ENCODE results near the gene UST.

The UST gene

GRCh38 chr6:148884461-148884860 is 137.6 kb downstream of the UST start:
- Histone ChIP-seq H2BK15ac (ENCODE audit: low read depth, poor library complexity, severe bottlenecking) (no peak overlapping the region), H3K4me1 (ENCODE audit: control insufficient read depth, insufficient read depth, low read depth, low read length) (peaks cover 3% of the 10 kb centered on the region), H2BK12ac (ENCODE audit: low read length in 2 of 2) (peak overlapping the region in 1 of 2 experiments; percentile 45), H3K27ac (ENCODE audit: low read length, poor library complexity, severe bottlenecking) (no peak overlapping the region), H4K8ac (ENCODE audit: low read length) (no peak overlapping the region), H3K18ac (ENCODE audit: low read depth in 1 of 2, low read length in 2 of 2) (peak overlapping the region in 1 of 2 experiments; percentile 11), H3K27me3 (ENCODE audit: control insufficient read depth in 1 of 2, insufficient read depth in 1 of 2, low read length in 2 of 2) (no peaks in the 10 kb centered on the region), H3K23ac (ENCODE audit: low read length in 2 of 2) (no peak overlapping the region), H2BK120ac (ENCODE audit: low read depth, low read length) (no peak overlapping the region), H3K4me3 (ENCODE audit: insufficient read depth in 1 of 2, low read depth in 1 of 2, low read length in 2 of 2) (no peak overlapping the region), H3K14ac (ENCODE audit: low read length in 2 of 2) (no peak overlapping the region), H3K79me1 (replicated peaks; ENCODE audit: low read length, poor library complexity, severe bottlenecking) (peaks cover 1% of the 10 kb centered on the region), H2BK5ac (ENCODE audit: low read depth, low read length, poor library complexity, severe bottlenecking) (no peak overlapping the region), H2AK5ac (ENCODE audit: low read length, severe bottlenecking) (no peak overlapping the region), H2AFZ (ENCODE audit: low read depth, low read length) (no peak overlapping the region), H4K91ac (ENCODE audit: low read length) (no peak overlapping the region), H3K9ac (ENCODE audit: low read length) (no peak overlapping the region), H3K9me3 (ENCODE audit: control insufficient read depth, low read length) (no peaks in the 10 kb centered on the region), H3K4me2 (ENCODE audit: low read length, poor library complexity, severe bottlenecking) (no peak overlapping the region), H3K4ac (ENCODE audit: low read depth in 1 of 2, low read length in 2 of 2) (no peak overlapping the region), H3K36me3 (ENCODE audit: control insufficient read depth in 1 of 2, insufficient read depth in 2 of 2, low read depth in 1 of 2, low read length in 2 of 2) (no peaks in the 10 kb centered on the region)
- 53% methylated on average over 2 of the region's 2 CpGs for WGBS
- peak; percentile 22 for DNase-seq

GRCh38 chr6:148885136-148885865 is 138.5 kb downstream of the UST start:
- H3K23ac ChIP-seq (ENCODE audit: low read length in 2 of 2): no peak overlapping the region
- no peak overlapping the region for H2AFZ ChIP-seq (ENCODE audit: low read depth, low read length)
- H3K27ac ChIP-seq (ENCODE audit: low read length, poor library complexity, severe bottlenecking): no peak overlapping the region
- H2BK120ac ChIP-seq (ENCODE audit: low read depth, low read length): no peak overlapping the region
- no peak overlapping the region for H4K8ac ChIP-seq (ENCODE audit: low read length)
- H2BK5ac ChIP-seq (ENCODE audit: low read depth, low read length, poor library complexity, severe bottlenecking): no peak overlapping the region
- H3K18ac ChIP-seq (ENCODE audit: low read depth in 1 of 2, low read length in 2 of 2): no peak overlapping the region
- no peak overlapping the region for H3K4me3 ChIP-seq (ENCODE audit: insufficient read depth in 1 of 2, low read depth in 1 of 2, low read length in 2 of 2)
- no peaks in the 10 kb centered on the region for H3K36me3 ChIP-seq (ENCODE audit: control insufficient read depth in 1 of 2, insufficient read depth in 2 of 2, low read depth in 1 of 2, low read length in 2 of 2)
- H2AK5ac ChIP-seq (ENCODE audit: low read length, severe bottlenecking): no peak overlapping the region
- peaks cover 3% of the 10 kb centered on the region for H3K4me1 ChIP-seq (ENCODE audit: control insufficient read depth, insufficient read depth, low read depth, low read length)
- no peak overlapping the region for H2BK12ac ChIP-seq (ENCODE audit: low read length in 2 of 2)
- DNase-seq: peak; percentile 95
- no peaks in the 10 kb centered on the region for H3K9me3 ChIP-seq (ENCODE audit: control insufficient read depth, low read length)
- no peak overlapping the region for H3K4me2 ChIP-seq (ENCODE audit: low read length, poor library complexity, severe bottlenecking)
- H3K27me3 ChIP-seq (ENCODE audit: control insufficient read depth in 1 of 2, insufficient read depth in 1 of 2, low read length in 2 of 2): no peaks in the 10 kb centered on the region
- no peak overlapping the region for H2BK15ac ChIP-seq (ENCODE audit: low read depth, poor library complexity, severe bottlenecking)
- H4K91ac ChIP-seq (ENCODE audit: low read length): no peak overlapping the region
- no peak overlapping the region for H3K14ac ChIP-seq (ENCODE audit: low read length in 2 of 2)
- peak overlapping the region; percentile 1 for H3K9ac ChIP-seq (ENCODE audit: low read length)
- H3K79me1 ChIP-seq (replicated peaks; ENCODE audit: low read length, poor library complexity, severe bottlenecking): peaks cover 1% of the 10 kb centered on the region
- H3K4ac ChIP-seq (ENCODE audit: low read depth in 1 of 2, low read length in 2 of 2): no peak overlapping the region
- WGBS: 9% methylated on average over 4 of the region's 6 CpGs

- Histone ChIP-seq H2BK15ac (ENCODE audit: low read depth, poor library complexity, severe bottlenecking) (no peak overlapping the region), H3K79me1 (replicated peaks; ENCODE audit: low read length, poor library complexity, severe bottlenecking) (peaks cover 1% of the 10 kb centered on the region), H3K9ac (ENCODE audit: low read length) (peak overlapping the region; percentile 1), H2AFZ (ENCODE audit: low read depth, low read length) (no peak overlapping the region), H3K9me3 (ENCODE audit: control insufficient read depth, low read length) (no peaks in the 10 kb centered on the region), H3K18ac (ENCODE audit: low read depth in 1 of 2, low read length in 2 of 2) (peak overlapping the region in 1 of 2 experiments; percentile 87), H2AK5ac (ENCODE audit: low read length, severe bottlenecking) (peak overlapping the region; percentile 60), H3K4me1 (ENCODE audit: control insufficient read depth, insufficient read depth, low read depth, low read length) (peaks cover 3% of the 10 kb centered on the region), H2BK12ac (ENCODE audit: low read length in 2 of 2) (peak overlapping the region in 1 of 2 experiments; percentile 78), H2BK120ac (ENCODE audit: low read depth, low read length) (no peak overlapping the region), H3K4ac (ENCODE audit: low read depth in 1 of 2, low read length in 2 of 2) (peak overlapping the region in 1 of 2 experiments; percentile 38), H3K27me3 (ENCODE audit: control insufficient read depth in 1 of 2, insufficient read depth in 1 of 2, low read length in 2 of 2) (no peaks in the 10 kb centered on the region), H2BK5ac (ENCODE audit: low read depth, low read length, poor library complexity, severe bottlenecking) (no peak overlapping the region), H3K27ac (ENCODE audit: low read length, poor library complexity, severe bottlenecking) (no peak overlapping the region), H4K91ac (ENCODE audit: low read length) (peak overlapping the region; percentile 62), H4K8ac (ENCODE audit: low read length) (no peak overlapping the region), H3K14ac (ENCODE audit: low read length in 2 of 2) (no peak overlapping the region), H3K4me3 (ENCODE audit: insufficient read depth in 1 of 2, low read depth in 1 of 2, low read length in 2 of 2) (no peak overlapping the region), H3K36me3 (ENCODE audit: control insufficient read depth in 1 of 2, insufficient read depth in 2 of 2, low read depth in 1 of 2, low read length in 2 of 2) (no peaks in the 10 kb centered on the region), H3K23ac (ENCODE audit: low read length in 2 of 2) (no peak overlapping the region), H3K4me2 (ENCODE audit: low read length, poor library complexity, severe bottlenecking) (no peak overlapping the region)
- DNase-seq: no peak
- 81% methylated on average over 6 of the region's 7 CpGs for WGBS
Observed at GRCh38 chr6:148885925-148886845, 139.4 kb downstream of the UST start.

GRCh38 chr6:148887181-148887580 is 140.4 kb downstream of the UST start:
- H3K4me2 ChIP-seq (ENCODE audit: low read length, poor library complexity, severe bottlenecking): no peak overlapping the region
- H3K9ac ChIP-seq (ENCODE audit: low read length): no peak overlapping the region
- H3K4me3 ChIP-seq (ENCODE audit: insufficient read depth in 1 of 2, low read depth in 1 of 2, low read length in 2 of 2): no peak overlapping the region
- DNase-seq: no peak
- H2AK5ac ChIP-seq (ENCODE audit: low read length, severe bottlenecking): no peak overlapping the region
- H3K23ac ChIP-seq (ENCODE audit: low read length in 2 of 2): peak overlapping the region in 1 of 2 experiments; percentile 66
- H3K18ac ChIP-seq (ENCODE audit: low read depth in 1 of 2, low read length in 2 of 2): peak overlapping the region in 1 of 2 experiments; percentile 18
- no peak overlapping the region for H3K4ac ChIP-seq (ENCODE audit: low read depth in 1 of 2, low read length in 2 of 2)
- no peak overlapping the region for H2BK120ac ChIP-seq (ENCODE audit: low read depth, low read length)
- H3K14ac ChIP-seq (ENCODE audit: low read length in 2 of 2): no peak overlapping the region
- H3K27ac ChIP-seq (ENCODE audit: low read length, poor library complexity, severe bottlenecking): no peak overlapping the region
- H2BK5ac ChIP-seq (ENCODE audit: low read depth, low read length, poor library complexity, severe bottlenecking): no peak overlapping the region
- no peaks in the 10 kb centered on the region for H3K9me3 ChIP-seq (ENCODE audit: control insufficient read depth, low read length)
- 97% methylated on average over 3 of the region's 3 CpGs for WGBS
- H2BK12ac ChIP-seq (ENCODE audit: low read length in 2 of 2): peak overlapping the region in 1 of 2 experiments; percentile 37
- H4K8ac ChIP-seq (ENCODE audit: low read length): no peak overlapping the region
- H2AFZ ChIP-seq (ENCODE audit: low read depth, low read length): no peak overlapping the region
- peaks cover 1% of the 10 kb centered on the region for H3K79me1 ChIP-seq (replicated peaks; ENCODE audit: low read length, poor library complexity, severe bottlenecking)
- H4K91ac ChIP-seq (ENCODE audit: low read length): no peak overlapping the region
- no peaks in the 10 kb centered on the region for H3K36me3 ChIP-seq (ENCODE audit: control insufficient read depth in 1 of 2, insufficient read depth in 2 of 2, low read depth in 1 of 2, low read length in 2 of 2)
- H3K27me3 ChIP-seq (ENCODE audit: control insufficient read depth in 1 of 2, insufficient read depth in 1 of 2, low read length in 2 of 2): no peaks in the 10 kb centered on the region
- peaks cover 3% of the 10 kb centered on the region for H3K4me1 ChIP-seq (ENCODE audit: control insufficient read depth, insufficient read depth, low read depth, low read length)
- H2BK15ac ChIP-seq (ENCODE audit: low read depth, poor library complexity, severe bottlenecking): no peak overlapping the region

All from mesenchymal stem cell (in vitro differentiated cells and primary cell).